ENCODE measurements around the gene PHB1. TPM values are rescaled to one million over a fixed set of nuclear protein-coding genes. Genes with fewer than 3 reads are reported as not detected.

The PHB1 gene
- 379 and 477 TPM in 2 replicates for polyA plus RNA-seq (2012; rRNA removed)
- polyA plus RNA-seq (2012; cell fraction: cytosol; rRNA removed) = 290 and 388 TPM in 2 replicates
- 173 and 230 TPM in 2 replicates for polyA plus RNA-seq (2012; cell fraction: nucleus; rRNA removed)

DNA sequence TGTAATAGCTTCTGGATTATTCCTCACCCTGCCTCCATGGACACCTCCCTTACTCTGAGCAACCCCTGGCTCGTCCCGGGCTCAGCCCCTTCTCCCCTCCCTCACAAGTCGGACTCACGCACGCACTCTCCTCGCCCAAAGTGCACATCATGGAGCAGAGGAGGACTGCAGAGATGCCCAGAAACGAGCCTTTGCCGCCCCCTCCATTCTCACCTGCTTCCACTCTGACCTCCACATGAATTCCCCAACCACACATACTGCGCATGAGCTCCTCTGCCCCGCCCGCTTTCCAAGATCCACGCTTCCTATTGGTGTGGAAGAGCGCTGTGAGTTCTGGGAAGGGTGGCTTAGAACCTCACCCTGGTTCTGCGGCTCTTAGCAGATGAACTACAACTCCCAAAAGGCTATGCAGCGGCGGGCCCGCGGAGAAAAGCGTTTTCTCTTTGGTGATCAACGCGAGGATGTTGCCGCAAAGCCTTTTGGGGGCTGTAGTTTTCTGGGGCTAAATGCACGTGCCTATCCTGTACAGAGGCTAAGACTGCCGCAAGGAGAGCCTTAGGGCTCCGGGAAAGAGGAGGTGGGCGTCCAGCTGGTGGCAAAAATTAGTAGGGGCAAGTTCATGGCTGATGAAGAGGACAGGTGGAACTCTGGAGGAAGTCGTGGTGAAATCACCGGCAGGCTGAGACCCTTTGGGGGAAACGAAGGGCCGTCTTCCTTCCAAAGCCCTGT lies at the start of gene PHB1:
TSS of gene PHB1 (minus strand) at position 261 of the 729 bp plus-strand sequence. CDS start 1,618 bp downstream, outside the sequence.
- Histone ChIP-seq H3K4me1 (ENCODE audit: control insufficient read depth in 1 of 2, insufficient read depth in 2 of 2, low read depth in 1 of 2, low read length in 1 of 2) (peaks cover 0 to 11% of the 10 kb centered on the region in 2 experiments; a peak in 2 of 4 replicates), H4K20me1 (ENCODE audit: insufficient read depth) (no peaks in the 10 kb centered on the region), H3F3A (replicated peaks; ENCODE audit: insufficient read depth) (peaks cover 10% of the 10 kb centered on the region), H2AFZ (ENCODE audit: low read depth) (peak within 1 kb of the TSS; percentile 86), H3K9ac (peak within 1 kb of the TSS; percentile 71), H3K79me2 (ENCODE audit: insufficient read depth) (peaks cover 19% of the 10 kb centered on the region), H3K36me3 (replicated peaks in 1 of 2; ENCODE audit: control insufficient read depth in 1 of 2, insufficient read depth in 2 of 2, low read length in 1 of 2) (peaks cover 28 to 31% of the 10 kb centered on the region in 2 experiments), H3K27me3 (ENCODE audit: insufficient read depth) (no peaks in the 10 kb centered on the region), H3K9me2 (no peaks in the 10 kb centered on the region), H3K4me3 (ENCODE audit: low read depth in 2 of 2, low read length in 1 of 2) (peak within 1 kb of the TSS; percentile 86 to 87), H3K4me2 (peak within 1 kb of the TSS; percentile 80), H3K9me3 (no peaks in the 10 kb centered on the region), H3K27ac (ENCODE audit: low read depth in 2 of 2, low read length in 1 of 2) (peak within 1 kb of the TSS in 1 of 2 experiments; percentile 48; a peak in 1 of 4 replicates)
- 1% methylated on average over 29 of the region's 30 CpGs for WGBS (ENCODE audit: low lambda C conversion rate)
- DNase-seq = peak; percentile 97
- CTCF ChIA-PET = interaction anchor here (0.8 to 24.3 kb wide), 13 partner anchors 10 to 583 kb away, joined by 3 to 496 read pairs (median 7); partner anchors contain the start of gene SLC35B1
- POLR2A ChIA-PET = interaction anchor here (0.9 to 1.3 kb wide), 3 partner anchors 56 to 171 kb away, joined by 3 to 5 read pairs (median 3); no protein-coding TSS in a partner anchor
- TF ChIP-seq TCF12 (IDR thresholded peaks at IDR 0.05) (peak; percentile 50; the same call in 1 of the 2 replicates), MEF2A (IDR thresholded peaks at IDR 0.05; ENCODE audit: borderline replicate concordance, low read depth) (no peak), CTCF (IDR thresholded peaks at IDR 0.05) (no peak), RAD21 (IDR thresholded peaks at IDR 0.05; ENCODE audit: low read length) (no peak), TEAD4 (IDR thresholded peaks at IDR 0.05; ENCODE audit: borderline replicate concordance, insufficient read depth) (no peak), MAX (IDR thresholded peaks at IDR 0.05; ENCODE audit: low read depth) (peak; percentile 100), JUND (IDR thresholded peaks at IDR 0.05) (no peak), GATA2 (CRISPR knock-in tag; IDR thresholded peaks at IDR 0.05) (no peak), REST (IDR thresholded peaks at IDR 0.05; ENCODE audit: low read depth, low read length) (no peak), ELF1 (IDR thresholded peaks at IDR 0.05) (peak; percentile 55; the same call in 1 of the 2 replicates), GABPA (IDR thresholded peaks at IDR 0.05; ENCODE audit: low read depth) (peak; percentile 65), POLR2AphosphoS5 (IDR thresholded peaks at IDR 0.05; ENCODE audit: low read depth, low read length) (peak; percentile 97), FOXJ3 (CRISPR knock-in tag; IDR thresholded peaks at IDR 0.05) (no peak), NFIC (IDR thresholded peaks at IDR 0.05; ENCODE audit: borderline replicate concordance) (no peak), RCOR1 (IDR thresholded peaks at IDR 0.05; ENCODE audit: low read length) (no peak), RXRA (IDR thresholded peaks at IDR 0.05; ENCODE audit: borderline replicate concordance, low read depth) (no peak), FOXM1 (IDR thresholded peaks at IDR 0.05; ENCODE audit: low read depth) (no peak), MXI1 (IDR thresholded peaks at IDR 0.05; ENCODE audit: low read depth, low read length) (peak; percentile 100), TAF1 (IDR thresholded peaks at IDR 0.05; ENCODE audit: borderline replicate concordance, low read depth, low read length) (peak; percentile 43; the same call in 1 of the 2 replicates), NRF1 (IDR thresholded peaks at IDR 0.05; ENCODE audit: low read depth, low read length) (peak; percentile 89), CHD2 (IDR thresholded peaks at IDR 0.05; ENCODE audit: low read length, partially characterized antibody) (peak; percentile 99)
- TF ChIP-seq, protein P1, sequence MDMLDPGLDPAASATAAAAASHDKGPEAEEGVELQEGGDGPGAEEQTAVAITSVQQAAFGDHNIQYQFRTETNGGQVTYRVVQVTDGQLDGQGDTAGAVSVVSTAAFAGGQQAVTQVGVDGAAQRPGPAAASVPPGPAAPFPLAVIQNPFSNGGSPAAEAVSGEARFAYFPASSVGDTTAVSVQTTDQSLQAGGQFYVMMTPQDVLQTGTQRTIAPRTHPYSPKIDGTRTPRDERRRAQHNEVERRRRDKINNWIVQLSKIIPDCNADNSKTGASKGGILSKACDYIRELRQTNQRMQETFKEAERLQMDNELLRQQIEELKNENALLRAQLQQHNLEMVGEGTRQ (IDR thresholded peaks at IDR 0.05; ENCODE audit: borderline replicate concordance, low read depth, low read length) = no peak
- TF ChIP-seq, protein P2, sequence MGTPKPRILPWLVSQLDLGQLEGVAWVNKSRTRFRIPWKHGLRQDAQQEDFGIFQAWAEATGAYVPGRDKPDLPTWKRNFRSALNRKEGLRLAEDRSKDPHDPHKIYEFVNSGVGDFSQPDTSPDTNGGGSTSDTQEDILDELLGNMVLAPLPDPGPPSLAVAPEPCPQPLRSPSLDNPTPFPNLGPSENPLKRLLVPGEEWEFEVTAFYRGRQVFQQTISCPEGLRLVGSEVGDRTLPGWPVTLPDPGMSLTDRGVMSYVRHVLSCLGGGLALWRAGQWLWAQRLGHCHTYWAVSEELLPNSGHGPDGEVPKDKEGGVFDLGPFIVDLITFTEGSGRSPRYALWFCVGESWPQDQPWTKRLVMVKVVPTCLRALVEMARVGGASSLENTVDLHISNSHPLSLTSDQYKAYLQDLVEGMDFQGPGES (IDR thresholded peaks at IDR 0.05; ENCODE audit: low read depth, low read length) = peak; percentile 70
- TF ChIP-seq, protein P3, sequence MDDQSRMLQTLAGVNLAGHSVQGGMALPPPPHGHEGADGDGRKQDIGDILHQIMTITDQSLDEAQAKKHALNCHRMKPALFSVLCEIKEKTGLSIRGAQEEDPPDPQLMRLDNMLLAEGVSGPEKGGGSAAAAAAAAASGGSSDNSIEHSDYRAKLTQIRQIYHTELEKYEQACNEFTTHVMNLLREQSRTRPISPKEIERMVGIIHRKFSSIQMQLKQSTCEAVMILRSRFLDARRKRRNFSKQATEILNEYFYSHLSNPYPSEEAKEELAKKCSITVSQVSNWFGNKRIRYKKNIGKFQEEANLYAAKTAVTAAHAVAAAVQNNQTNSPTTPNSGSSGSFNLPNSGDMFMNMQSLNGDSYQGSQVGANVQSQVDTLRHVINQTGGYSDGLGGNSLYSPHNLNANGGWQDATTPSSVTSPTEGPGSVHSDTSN (IDR thresholded peaks at IDR 0.05) = no peak

Measured in SK-N-SH (cell line).